ENCODE results near the gene OSCP1.
"Not testable (repeated sequence)": the region's sequence is repeated elsewhere in the genome, so short reads cannot be mapped to it uniquely, and the experiment has no call there.

Gene OSCP1

GRCh38 chr1:36450270-36450918 lies at the start of gene OSCP1:
TSS of gene OSCP1 (minus strand) at chr1:36450451. CDS start at chr1:36450369, 82 bp downstream.
- peak; percentile 93 for DNase-seq

- no peak for DNase-seq
These were observed 47.0 kb upstream of the OSCP1 start for GRCh38 chr1:36497207-36497606.

GRCh38 chr1:36494971-36495370 lies 44.7 kb upstream of the OSCP1 start:
- no peak for DNase-seq

GRCh38 chr1:36493524-36493923 lies 43.3 kb upstream of the OSCP1 start:
- no peak for DNase-seq

GRCh38 chr1:36492491-36492890 lies 42.2 kb upstream of the OSCP1 start:
- no peak for DNase-seq

GRCh38 chr1:36489258-36490051 lies 39.2 kb upstream of the OSCP1 start:
- DNase-seq = not testable (repeated sequence)

GRCh38 chr1:36487906-36488305 lies 37.7 kb upstream of the OSCP1 start:
- no peak for DNase-seq

- not testable (repeated sequence) for DNase-seq
These were observed 37.1 kb upstream of the OSCP1 start for GRCh38 chr1:36487336-36487725.

- DNase-seq = no peak
These were observed 36.4 kb upstream of the OSCP1 start for GRCh38 chr1:36486439-36487335.

GRCh38 chr1:36486093-36486438 lies 35.8 kb upstream of the OSCP1 start:
- no peak for DNase-seq

- no peak for DNase-seq
These were observed 33.8 kb upstream of the OSCP1 start for GRCh38 chr1:36484099-36484498.

GRCh38 chr1:36482724-36483388 lies 32.6 kb upstream of the OSCP1 start, which contains the start of gene CSF3R:
TSS of gene CSF3R (minus strand) at chr1:36482913. CDS start at chr1:36479496, 3,417 bp downstream.
- no peak for DNase-seq

- no peak for DNase-seq
These were observed 31.8 kb upstream of the OSCP1 start for GRCh38 chr1:36481771-36482723.

GRCh38 chr1:36481091-36481490 lies 30.8 kb upstream of the OSCP1 start:
- no peak for DNase-seq

- no peak for DNase-seq
These were observed 29.9 kb upstream of the OSCP1 start for GRCh38 chr1:36480161-36480560.

GRCh38 chr1:36479505-36480051 lies 29.3 kb upstream of the OSCP1 start:
- DNase-seq = no peak

GRCh38 chr1:36477615-36478014 lies 27.4 kb upstream of the OSCP1 start:
- DNase-seq = not testable (repeated sequence)

- no peak for DNase-seq
These were observed 26.7 kb upstream of the OSCP1 start for GRCh38 chr1:36476945-36477344.

GRCh38 chr1:36475910-36476604 lies 25.8 kb upstream of the OSCP1 start:
- no peak for DNase-seq

GRCh38 chr1:36475341-36475740 lies 25.1 kb upstream of the OSCP1 start:
- DNase-seq = no peak

- DNase-seq = no peak
These were observed 22.4 kb upstream of the OSCP1 start for GRCh38 chr1:36472656-36473055.

All from COR-L47 (cell line).